AG04450 (cell line): ENCODE data around the gene LGSN. TPM values are rescaled to one million over a fixed set of nuclear protein-coding genes. Genes with fewer than 3 reads are reported as not detected.
"Not testable (repeated sequence)": the region's sequence is repeated elsewhere in the genome, so short reads cannot be mapped to it uniquely, and the experiment has no call there.

Experiments used
- CTCF ChIA-PET: fragments of 300-600, 350-600 bp; formaldehyde crosslinking; extraction: SDS; loops from one replicate; lab custom pipeline; 2022; ENCODE audit warnings: antibody characterized with exemption, inconsistent platforms; lab: Charles Lee
- POLR2A ChIA-PET: fragments of 350-600 bp; formaldehyde crosslinking; extraction: SDS; loops from one replicate; lab custom pipeline; 2021; ENCODE audit warnings: antibody characterized with exemption, inconsistent platforms; lab: Yijun Ruan, JAX
- DNase-seq: peaks from one replicate; pipeline ENCODE4 v3.0.0-alpha.2; 2011; ENCODE audit warnings: low read depth, low spot score
- H3K27ac ChIP-seq: one replicate; pipeline ENCODE4 v1.5.1; 2012; ENCODE audit warnings: low read depth, low read length, control low read depth
- H3K27me3 ChIP-seq: one replicate; pipeline ENCODE4 v1.6.0; 2012; ENCODE audit warnings: low read length; ENCODE audit not compliant: control insufficient read depth, insufficient read depth
- H3K4me3 ChIP-seq: 2 replicates; pipeline ENCODE4 v1.5.1; 2011; ENCODE audit warnings: mild to moderate bottlenecking, low read depth, low read length, control low read depth
- H3K9me3 ChIP-seq: 2 replicates; pipeline ENCODE4 v1.5.1; 2012; ENCODE audit warnings: low read length; ENCODE audit not compliant: control insufficient read depth, insufficient read depth
- polyA plus RNA-seq: library from polyadenylated mRNA; depleted of rRNA; stranded (reverse); fragments of >200 nt; gene quantifications from 2 replicates; pipeline ENCODE4 v1.2.3, GENCODE V29; 2011
- TF ChIP-seq, protein P1 (sequence below): IDR thresholded peaks from 2 replicates; pipeline ENCODE4 v1.5.1; 2011; ENCODE audit warnings: low read depth, low read length, control low read depth, inconsistent platforms

The LGSN gene
- polyA plus RNA-seq, 1 experiment, result 0.05 TPM

DNA sequence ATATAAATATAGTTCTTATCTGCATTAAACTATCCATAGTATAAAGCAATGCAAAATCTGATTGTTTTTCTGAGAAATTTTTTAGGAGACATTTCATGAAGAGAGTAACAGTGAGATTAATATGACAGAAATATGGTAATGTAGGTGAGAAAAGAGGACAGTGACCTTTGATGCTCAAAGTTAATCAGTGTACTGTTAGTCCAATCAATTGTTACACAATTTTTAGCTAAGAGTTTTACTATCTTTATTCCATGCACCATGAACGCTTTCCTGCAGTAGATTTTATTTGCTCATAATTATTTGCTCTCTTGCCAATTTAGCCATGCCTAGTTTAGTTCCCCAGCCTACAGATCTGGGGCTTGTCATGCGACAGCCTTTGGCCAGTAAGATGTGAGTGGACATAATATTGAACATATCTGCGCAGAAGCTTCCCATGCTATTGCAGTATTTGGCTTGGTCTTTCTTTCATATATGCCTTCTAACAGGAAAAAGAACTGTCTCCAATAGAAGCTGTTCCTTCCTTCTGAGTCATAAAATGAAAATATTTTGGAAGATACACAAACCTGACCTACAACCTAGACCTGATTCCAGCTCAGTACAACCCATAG lies 69.8 kb downstream of the LGSN start:
- no peak overlapping the region for H3K27ac ChIP-seq
- DNase-seq, result no peak
- no peak overlapping the region for H3K4me3 ChIP-seq
- TF ChIP-seq, protein P1, sequence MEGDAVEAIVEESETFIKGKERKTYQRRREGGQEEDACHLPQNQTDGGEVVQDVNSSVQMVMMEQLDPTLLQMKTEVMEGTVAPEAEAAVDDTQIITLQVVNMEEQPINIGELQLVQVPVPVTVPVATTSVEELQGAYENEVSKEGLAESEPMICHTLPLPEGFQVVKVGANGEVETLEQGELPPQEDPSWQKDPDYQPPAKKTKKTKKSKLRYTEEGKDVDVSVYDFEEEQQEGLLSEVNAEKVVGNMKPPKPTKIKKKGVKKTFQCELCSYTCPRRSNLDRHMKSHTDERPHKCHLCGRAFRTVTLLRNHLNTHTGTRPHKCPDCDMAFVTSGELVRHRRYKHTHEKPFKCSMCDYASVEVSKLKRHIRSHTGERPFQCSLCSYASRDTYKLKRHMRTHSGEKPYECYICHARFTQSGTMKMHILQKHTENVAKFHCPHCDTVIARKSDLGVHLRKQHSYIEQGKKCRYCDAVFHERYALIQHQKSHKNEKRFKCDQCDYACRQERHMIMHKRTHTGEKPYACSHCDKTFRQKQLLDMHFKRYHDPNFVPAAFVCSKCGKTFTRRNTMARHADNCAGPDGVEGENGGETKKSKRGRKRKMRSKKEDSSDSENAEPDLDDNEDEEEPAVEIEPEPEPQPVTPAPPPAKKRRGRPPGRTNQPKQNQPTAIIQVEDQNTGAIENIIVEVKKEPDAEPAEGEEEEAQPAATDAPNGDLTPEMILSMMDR, result no peak
- peaks cover 5% of the 10 kb centered on the region for H3K9me3 ChIP-seq
- ChIA-PET CTCF (interaction anchor here (1.7 kb wide), 1 partner anchor 22 kb away, joined by 5 read pairs; no protein-coding TSS in a partner anchor), POLR2A (no interaction called here)
- no peaks in the 10 kb centered on the region for H3K27me3 ChIP-seq

DNA sequence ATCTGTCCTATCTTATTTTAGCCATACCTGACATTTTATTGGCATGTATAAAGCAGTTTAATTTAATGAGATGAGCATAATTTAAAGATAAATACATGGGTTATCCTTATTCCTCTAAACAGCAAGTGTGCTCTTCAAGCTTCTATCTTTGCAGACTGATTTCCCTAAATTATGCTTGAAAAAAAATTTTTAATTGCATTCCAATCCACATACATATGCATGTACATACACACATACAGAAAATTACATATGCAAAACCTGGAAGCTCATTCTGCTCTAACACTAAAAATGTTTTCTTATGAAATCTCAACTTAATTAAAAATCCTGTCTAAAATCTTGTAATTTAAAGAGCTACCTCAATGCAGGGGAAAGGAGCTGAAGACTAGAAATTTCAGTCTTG lies 73.2 kb downstream of the LGSN start:
- TF ChIP-seq, protein P1, result no peak
- DNase-seq, result no peak
- no peak overlapping the region for H3K4me3 ChIP-seq
- H3K27ac ChIP-seq, result no peak overlapping the region
- peaks cover 3% of the 10 kb centered on the region; the same call in 1 of the 2 replicates for H3K9me3 ChIP-seq
- CTCF ChIA-PET, result no interaction called here
- no peaks in the 10 kb centered on the region for H3K27me3 ChIP-seq
- POLR2A ChIA-PET, result no interaction called here

DNA sequence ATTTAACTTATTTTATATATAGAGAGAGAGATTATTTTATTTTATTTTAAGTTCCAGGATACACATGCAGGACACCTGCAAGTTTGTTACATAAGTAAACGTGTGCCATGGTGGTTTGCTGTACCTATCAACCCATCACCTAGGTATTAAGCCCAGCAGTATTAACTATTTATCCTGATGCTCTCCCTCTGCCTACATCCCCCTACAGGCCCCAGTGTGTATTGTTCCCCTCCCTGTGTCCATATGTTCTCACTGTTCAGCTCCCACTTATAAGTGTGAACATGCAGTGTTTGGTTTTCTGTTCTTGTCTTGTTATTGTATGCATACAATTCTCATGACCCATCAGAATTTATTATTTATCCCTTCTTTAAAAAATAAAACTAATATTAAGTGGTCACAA lies 73.9 kb downstream of the LGSN start:
- H3K27ac ChIP-seq, result no peak overlapping the region
- no peak for DNase-seq
- H3K4me3 ChIP-seq, result no peak overlapping the region
- H3K27me3 ChIP-seq, result no peaks in the 10 kb centered on the region
- ChIA-PET CTCF (no interaction called here), POLR2A (no interaction called here)
- peaks cover 3% of the 10 kb centered on the region; the same call in 1 of the 2 replicates for H3K9me3 ChIP-seq
- TF ChIP-seq, protein P1, result no peak

DNA sequence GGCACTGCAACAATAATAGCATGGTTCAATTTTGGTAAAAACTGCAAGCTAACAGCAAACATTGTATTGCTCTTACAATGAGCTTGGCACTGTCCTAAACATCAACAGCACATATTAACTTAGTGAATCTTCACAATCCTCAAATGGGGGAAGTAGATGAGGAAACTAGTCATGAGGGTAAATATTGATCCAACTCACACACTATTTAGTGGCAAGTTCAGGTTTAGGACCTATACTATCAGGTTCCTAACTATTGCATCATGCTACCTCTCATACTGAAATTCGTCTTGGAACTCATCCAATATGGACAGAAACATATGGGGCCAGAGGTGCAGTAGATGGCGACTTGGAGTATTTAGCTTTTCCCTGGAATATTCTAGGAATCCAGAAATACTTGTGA lies 74.4 kb downstream of the LGSN start:
- H3K4me3 ChIP-seq, result no peak overlapping the region
- CTCF ChIA-PET, result no interaction called here
- H3K27me3 ChIP-seq, result no peaks in the 10 kb centered on the region
- H3K27ac ChIP-seq, result no peak overlapping the region
- DNase-seq, result no peak
- H3K9me3 ChIP-seq, result peaks cover 3% of the 10 kb centered on the region; the same call in 1 of the 2 replicates
- POLR2A ChIA-PET, result no interaction called here
- TF ChIP-seq, protein P1, result no peak

DNA sequence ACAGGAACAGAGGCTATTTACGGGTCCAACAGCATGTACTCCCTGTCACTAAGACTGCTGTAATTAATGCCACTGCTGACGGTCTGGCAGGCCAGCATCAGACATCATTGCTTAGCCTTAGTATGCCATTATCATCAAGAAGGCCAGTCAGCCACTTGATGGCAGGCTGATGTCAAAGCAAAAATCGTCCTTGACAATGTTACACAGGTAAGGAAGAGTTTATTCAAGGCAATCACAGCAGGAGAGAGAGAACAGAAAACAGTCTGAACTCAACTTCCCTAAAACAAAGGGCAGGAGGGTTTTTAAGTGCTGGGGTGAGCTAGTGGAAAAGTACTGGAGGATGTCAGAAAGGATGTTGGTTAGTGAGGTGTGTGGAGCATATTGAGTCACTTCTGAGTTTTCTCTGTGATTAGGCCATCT lies 83.4 kb downstream of the LGSN start:
- H3K4me3 ChIP-seq, result no peak overlapping the region
- TF ChIP-seq, protein P1, result no peak
- ChIA-PET CTCF (no interaction called here), POLR2A (no interaction called here)
- DNase-seq, result no peak
- no peak overlapping the region for H3K27ac ChIP-seq
- no peaks in the 10 kb centered on the region for H3K27me3 ChIP-seq
- H3K9me3 ChIP-seq, result no peaks in the 10 kb centered on the region

DNA sequence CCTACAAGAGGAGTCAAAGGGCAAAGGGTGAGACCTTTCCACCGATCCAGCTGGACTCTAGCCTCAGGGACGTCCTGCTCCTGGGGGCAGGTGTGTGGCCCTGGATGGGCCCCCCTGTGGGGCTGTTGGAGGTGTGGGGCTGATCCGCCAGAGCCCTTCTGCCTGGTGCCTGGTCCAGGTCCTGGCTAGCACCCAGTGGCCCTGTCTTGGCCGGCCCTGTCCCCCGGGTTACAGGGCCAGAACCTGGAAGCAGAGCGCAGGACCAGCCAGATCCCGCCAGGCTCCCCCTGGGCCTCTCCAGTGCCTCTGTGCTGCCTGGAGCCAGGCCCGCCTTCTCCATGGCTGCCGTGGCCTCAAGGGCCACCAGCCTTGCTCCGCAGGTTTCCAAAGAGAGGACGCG lies 89.3 kb downstream of the LGSN start:
- DNase-seq, H3K27ac ChIP-seq, POLR2A ChIA-PET, H3K4me3 ChIP-seq, H3K27me3 ChIP-seq, CTCF ChIA-PET: not testable (repeated sequence)
- peaks cover 28% of the 10 kb centered on the region for H3K9me3 ChIP-seq

DNA sequence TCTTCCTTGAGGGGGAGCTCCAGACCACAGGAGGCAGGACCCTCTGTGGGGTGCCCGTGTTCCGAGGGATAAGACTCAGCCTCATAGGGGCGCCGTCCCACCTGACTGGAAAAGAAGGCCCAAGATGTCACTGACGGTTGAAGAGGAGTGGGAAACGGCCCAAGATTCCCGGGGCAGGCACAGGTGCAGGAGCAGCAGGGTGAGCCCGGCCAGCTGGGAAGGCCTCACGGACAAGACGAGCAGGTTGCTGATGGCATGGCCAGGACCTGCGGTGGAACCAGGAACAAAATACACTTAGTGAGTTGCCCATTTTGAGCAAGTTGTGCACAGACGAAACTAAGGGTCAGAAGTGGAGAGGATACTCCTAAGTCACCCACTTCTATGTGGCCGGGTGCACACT lies 89.8 kb downstream of the LGSN start:
- CTCF ChIA-PET, POLR2A ChIA-PET, DNase-seq: not testable (repeated sequence)

More for the DNA sequence above, 89.8 kb downstream of the LGSN start:
- H3K9me3 ChIP-seq, result peaks cover 28% of the 10 kb centered on the region
- H3K27me3 ChIP-seq, H3K27ac ChIP-seq, H3K4me3 ChIP-seq: not testable (repeated sequence)
